Vagina (tissue), 2 donors: ENCODE data around the gene FERMT2. TPM values are rescaled to one million over a fixed set of nuclear protein-coding genes. Genes with fewer than 3 reads are reported as not detected.

ENCODE experiments used
- DNase-seq, 2 donors: peaks; one replicate each; pipeline ENCODE4 v3.0.0-alpha.2; 2017; ENCODE audit errors: extremely low spot score in 2 of 2
- H3K27ac ChIP-seq: fragments of 200-600 bp; sonication (generic); one replicate; pipeline ENCODE4 v1.5.1; 2019
- H3K27me3 ChIP-seq: fragments of 200-600 bp; sonication (generic); one replicate; pipeline ENCODE4 v1.5.1; 2019
- H3K36me3 ChIP-seq, 2 donors: fragments of 200-600 bp; sonication (generic); one replicate each; pipeline ENCODE4 v1.5.1; 2017 to 2019
- H3K4me1 ChIP-seq: fragments of 200-600 bp; sonication (generic); one replicate; pipeline ENCODE4 v1.5.1; 2019
- H3K4me3 ChIP-seq, 2 donors: fragments of 200-600 bp; sonication (generic); 1 replicate in 1 of 2; 2 replicates in 1 of 2; pipeline ENCODE4 v1.5.1; 2016 to 2019
- H3K9me3 ChIP-seq: fragments of 200-600 bp; sonication (generic); one replicate; pipeline ENCODE4 v1.5.1; 2019
- CTCF ChIP-seq, 3 experiments: fragments of 450-650 bp in 2 of 3; fragments of 200-600 bp in 1 of 3; sonication (generic) in 1 of 3; IDR thresholded peaks; one replicate each; pipeline ENCODE4 v1.5.1; 2017 to 2019; ENCODE audit warnings: antibody characterized with exemption in 3 of 3, mild to moderate bottlenecking in 2 of 3, moderate library complexity in 2 of 3
- POLR2A ChIP-seq, 2 donors: fragments of 450-650 bp; IDR thresholded peaks; one replicate each; pipeline ENCODE4 v1.6.1; 2017; ENCODE audit warnings: antibody characterized with exemption in 2 of 2, mild to moderate bottlenecking in 2 of 2, moderate library complexity in 2 of 2
- POLR2AphosphoS5 ChIP-seq, 2 donors: sonication (generic); formaldehyde crosslinking; IDR thresholded peaks; one replicate each; pipeline ENCODE4 v1.9.0; 2017; ENCODE audit warnings: antibody characterized with exemption in 2 of 2, mild to moderate bottlenecking in 2 of 2, low read depth in 1 of 2; ENCODE audit not compliant: insufficient read depth in 1 of 2
- intact Hi-C: fragments of 100-400 bp; cut with DNase I; formaldehyde crosslinking; loops from one replicate; pipeline ENCODE4 v1.15.1; 2023
- total RNA-seq: library from RNA; depleted of rRNA; stranded (reverse); fragments of >200 nt; gene quantifications from one replicate; pipeline ENCODE4 v1.2.3, GENCODE V29; 2016

The FERMT2 gene
- total RNA-seq, 1 donor from 2014 or later, result 70.2 TPM

- DNase-seq, result no peak
- TF ChIP-seq POLR2AphosphoS5 (IDR thresholded peaks at IDR 0.05; ENCODE audit: insufficient read depth in 1 of 2, low read depth in 1 of 2), result no peak
- TF ChIP-seq POLR2A (IDR thresholded peaks at IDR 0.05), result no peak
- TF ChIP-seq CTCF (IDR thresholded peaks at IDR 0.05), result no peak
- no peak overlapping the region for H3K4me3 ChIP-seq
- H3K4me1 ChIP-seq, result no peaks in the 10 kb centered on the region
- no peak overlapping the region for H3K27ac ChIP-seq
- no peaks in the 10 kb centered on the region for H3K27me3 ChIP-seq
- no peaks in the 10 kb centered on the region for H3K9me3 ChIP-seq
- H3K36me3 ChIP-seq, result peaks cover 0 to 15% of the 10 kb centered on the region in 2 donors
- intact Hi-C loops, result no loop called here
Observed at GRCh38 chr14:52888839-52889838, 61.7 kb downstream of the FERMT2 start.

GRCh38 chr14:52888159-52888558 is 62.7 kb downstream of the FERMT2 start:
- H3K9me3 ChIP-seq, result no peaks in the 10 kb centered on the region
- H3K27ac ChIP-seq, result no peak overlapping the region
- H3K36me3 ChIP-seq, result peaks cover 0 to 15% of the 10 kb centered on the region in 2 donors
- TF ChIP-seq POLR2A (IDR thresholded peaks at IDR 0.05), result no peak
- no peak for TF ChIP-seq CTCF (IDR thresholded peaks at IDR 0.05)
- TF ChIP-seq POLR2AphosphoS5 (IDR thresholded peaks at IDR 0.05; ENCODE audit: insufficient read depth in 1 of 2, low read depth in 1 of 2), result no peak
- intact Hi-C loops, result no loop called here
- H3K4me3 ChIP-seq, result no peak overlapping the region
- H3K27me3 ChIP-seq, result no peaks in the 10 kb centered on the region
- DNase-seq, result no peak
- no peaks in the 10 kb centered on the region for H3K4me1 ChIP-seq

- Histone ChIP-seq H3K9me3 (no peaks in the 10 kb centered on the region), H3K36me3 (peaks cover 0 to 5% of the 10 kb centered on the region in 2 donors), H3K4me1 (peaks cover 10% of the 10 kb centered on the region), H3K27me3 (no peaks in the 10 kb centered on the region), H3K27ac (no peak overlapping the region), H3K4me3 (no peak overlapping the region)
- DNase-seq, result no peak
- no peak for TF ChIP-seq POLR2A (IDR thresholded peaks at IDR 0.05)
- TF ChIP-seq POLR2AphosphoS5 (IDR thresholded peaks at IDR 0.05; ENCODE audit: insufficient read depth in 1 of 2, low read depth in 1 of 2), result no peak
- TF ChIP-seq CTCF (IDR thresholded peaks at IDR 0.05), result no peak
- intact Hi-C loops, result no loop called here
Observed at GRCh38 chr14:52885230-52885629, 65.6 kb downstream of the FERMT2 start.

- intact Hi-C loops, result no loop called here
- no peaks in the 10 kb centered on the region for H3K9me3 ChIP-seq
- no peak for DNase-seq
- no peak overlapping the region for H3K4me3 ChIP-seq
- peaks cover 10% of the 10 kb centered on the region for H3K4me1 ChIP-seq
- no peaks in the 10 kb centered on the region for H3K27me3 ChIP-seq
- no peak overlapping the region for H3K27ac ChIP-seq
- TF ChIP-seq CTCF (IDR thresholded peaks at IDR 0.05) (no peak), POLR2A (IDR thresholded peaks at IDR 0.05) (no peak), POLR2AphosphoS5 (IDR thresholded peaks at IDR 0.05; ENCODE audit: insufficient read depth in 1 of 2, low read depth in 1 of 2) (no peak)
- no peaks in the 10 kb centered on the region for H3K36me3 ChIP-seq
Observed at GRCh38 chr14:52883658-52884057, 67.2 kb downstream of the FERMT2 start.

GRCh38 chr14:52882824-52883223 is 68.0 kb downstream of the FERMT2 start:
- intact Hi-C loops, result no loop called here
- no peak overlapping the region for H3K27ac ChIP-seq

More at GRCh38 chr14:52882824-52883223, 68.0 kb downstream of the FERMT2 start:
- Histone ChIP-seq H3K4me1 (peaks cover 10% of the 10 kb centered on the region), H3K36me3 (peaks cover 0 to 6% of the 10 kb centered on the region in 2 donors), H3K9me3 (no peaks in the 10 kb centered on the region), H3K27me3 (no peaks in the 10 kb centered on the region), H3K4me3 (no peak overlapping the region)
- TF ChIP-seq POLR2AphosphoS5 (IDR thresholded peaks at IDR 0.05; ENCODE audit: insufficient read depth in 1 of 2, low read depth in 1 of 2), result no peak
- no peak for DNase-seq
